ENCODE data around the gene FBXO10.
"Not testable (repeated sequence)": the region's sequence is repeated elsewhere in the genome, so short reads cannot be mapped to it uniquely, and the experiment has no call there.

Gene FBXO10

DNA sequence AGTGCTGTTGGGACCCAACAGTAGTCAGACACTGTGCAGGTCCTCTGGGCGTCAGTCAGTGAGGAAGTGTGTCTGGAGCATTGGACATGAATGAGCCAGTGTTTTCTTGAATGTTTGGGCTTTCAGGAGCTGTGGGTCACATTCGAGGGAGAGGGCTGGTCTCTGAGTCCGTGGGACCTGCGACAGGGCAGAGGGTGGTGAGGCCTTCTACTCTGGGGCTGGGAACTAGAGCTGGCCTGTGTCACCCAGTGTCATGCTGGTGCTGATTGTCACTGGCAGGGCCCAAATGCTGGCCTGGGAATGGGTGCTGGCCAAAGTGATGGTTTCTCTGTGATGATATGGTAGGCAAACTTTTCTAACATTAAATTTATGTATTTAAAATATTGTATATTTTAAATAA, 80.2 kb downstream of the FBXO10 start:
- peaks cover 93% of the 10 kb centered on the region for H3K36me3 ChIP-seq (ENCODE audit: insufficient read depth, low read length)
- WGBS: 73% methylated on average over 4 of the region's 4 CpGs

DNA sequence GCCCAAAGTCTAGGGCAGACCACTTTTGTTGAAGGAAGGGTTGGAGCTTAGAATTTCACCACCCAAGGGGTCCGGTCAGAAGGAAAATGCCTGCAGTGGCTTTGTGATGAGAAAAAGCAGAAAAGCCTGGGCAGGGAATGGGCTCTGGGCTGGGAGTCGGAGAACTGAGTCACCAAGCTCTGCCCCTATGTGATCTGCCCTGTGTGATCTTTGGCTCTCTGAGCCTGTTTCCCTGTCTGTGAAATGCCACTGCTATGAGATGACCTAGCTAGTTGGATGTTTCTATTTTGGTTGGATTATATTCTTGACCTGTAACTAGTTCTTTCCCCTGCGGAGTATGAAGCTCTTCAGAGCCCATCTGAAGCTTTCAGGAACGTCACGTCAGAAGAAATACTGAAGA, 80.6 kb downstream of the FBXO10 start:
- H3K4me3 ChIP-seq (ENCODE audit: low read length): no peak overlapping the region
- H3K36me3 ChIP-seq (ENCODE audit: insufficient read depth, low read length): peaks cover 93% of the 10 kb centered on the region
- no peak overlapping the region for H3K9ac ChIP-seq (ENCODE audit: low read depth, low read length)
- no peaks in the 10 kb centered on the region for H3K4me1 ChIP-seq (ENCODE audit: insufficient read depth, low read length)
- WGBS: 96% methylated on average over 5 of the region's 5 CpGs
- no peaks in the 10 kb centered on the region for H3K27me3 ChIP-seq (ENCODE audit: insufficient read depth, low read length)
- no peaks in the 10 kb centered on the region for H3K9me3 ChIP-seq (ENCODE audit: insufficient read depth, low read depth, low read length)
- H3K27ac ChIP-seq (ENCODE audit: low read depth, low read length): no peak overlapping the region

More for the DNA sequence above, 80.2 kb downstream of the FBXO10 start:
- H3K27ac ChIP-seq (ENCODE audit: low read depth, low read length): no peak overlapping the region
- no peak overlapping the region for H3K4me3 ChIP-seq (ENCODE audit: low read length)
- no peaks in the 10 kb centered on the region for H3K27me3 ChIP-seq (ENCODE audit: insufficient read depth, low read length)
- no peaks in the 10 kb centered on the region for H3K4me1 ChIP-seq (ENCODE audit: insufficient read depth, low read length)
- H3K9me3 ChIP-seq (ENCODE audit: insufficient read depth, low read depth, low read length): no peaks in the 10 kb centered on the region
- H3K9ac ChIP-seq (ENCODE audit: low read depth, low read length): no peak overlapping the region

DNA sequence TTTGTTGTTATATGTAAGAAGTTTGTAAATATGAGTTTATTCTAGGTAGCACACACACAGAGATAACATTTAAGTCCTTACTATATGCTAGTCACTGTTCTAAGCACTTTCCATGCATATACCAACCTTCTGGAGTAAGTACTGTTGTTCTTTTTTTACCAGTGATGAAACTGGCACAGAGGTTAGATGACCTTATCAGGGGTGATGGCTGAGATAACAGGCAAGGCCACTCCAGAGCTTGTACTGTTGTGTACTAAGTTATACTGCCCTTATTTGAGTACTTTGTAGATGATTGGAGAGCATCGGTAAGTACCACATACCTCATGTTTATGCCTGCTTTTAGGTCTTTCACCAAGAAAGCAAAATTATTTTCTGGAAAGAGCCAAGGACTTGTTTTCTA, 84.2 kb downstream of the FBXO10 start:
- WGBS: no CpG with 5 or more reads among the region's 1 CpG
- Histone ChIP-seq H3K9ac (ENCODE audit: low read depth, low read length) (no peak overlapping the region), H3K9me3 (ENCODE audit: insufficient read depth, low read depth, low read length) (no peaks in the 10 kb centered on the region), H3K27ac (ENCODE audit: low read depth, low read length) (no peak overlapping the region), H3K27me3 (ENCODE audit: insufficient read depth, low read length) (no peaks in the 10 kb centered on the region), H3K4me1 (ENCODE audit: insufficient read depth, low read length) (no peaks in the 10 kb centered on the region), H3K36me3 (ENCODE audit: insufficient read depth, low read length) (peaks cover 96% of the 10 kb centered on the region), H3K4me3 (ENCODE audit: low read length) (no peak overlapping the region)

DNA sequence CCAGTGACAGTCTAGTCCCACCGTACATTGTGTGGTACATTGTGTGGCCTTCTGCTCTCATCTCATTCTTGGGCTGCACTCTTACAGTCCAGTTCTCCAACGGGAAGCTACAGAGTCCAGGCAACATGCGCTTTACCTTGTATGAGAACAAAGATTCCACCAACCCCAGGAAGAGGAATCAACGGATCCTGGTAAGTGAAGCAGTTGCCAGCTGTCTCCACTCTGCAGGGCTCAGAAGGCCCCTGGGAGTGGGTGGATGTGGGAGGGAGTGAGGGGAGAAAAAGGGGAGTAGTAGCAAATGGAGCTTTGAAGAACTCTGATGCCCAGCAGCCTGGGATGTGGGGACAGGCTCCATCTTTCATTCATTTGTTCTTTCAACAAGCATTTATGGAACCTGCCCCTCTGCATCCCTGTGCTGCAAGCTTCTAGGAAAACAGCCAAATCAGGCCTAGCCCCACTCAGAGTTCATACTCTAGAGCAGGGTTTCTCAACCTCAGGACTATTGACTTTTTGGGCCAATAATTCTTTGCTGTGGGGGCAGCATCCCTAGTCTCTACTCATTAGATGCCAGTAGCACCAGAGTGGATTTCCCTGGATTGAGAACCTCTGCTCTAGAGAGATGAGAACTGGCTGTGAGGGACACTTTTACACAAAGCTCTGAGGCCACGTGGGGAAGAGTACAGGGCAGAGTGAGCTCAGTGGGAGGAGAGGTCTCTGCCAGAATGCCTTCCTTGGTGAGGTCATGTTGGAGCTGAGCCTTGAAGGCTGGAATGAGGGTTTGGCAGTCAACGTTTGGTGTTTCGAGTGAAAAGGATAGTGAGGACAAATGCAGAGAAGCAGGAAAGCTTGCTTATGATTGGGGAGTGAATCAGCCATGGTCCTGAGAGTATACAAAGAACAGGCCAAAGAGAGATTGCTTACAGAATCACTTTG, 89.3 kb downstream of the FBXO10 start:
- Histone ChIP-seq H3K4me3 (ENCODE audit: low read length) (peak overlapping the region; percentile 90), H3K36me3 (ENCODE audit: insufficient read depth, low read length) (peaks cover 46% of the 10 kb centered on the region), H3K4me1 (ENCODE audit: insufficient read depth, low read length) (peaks cover 7% of the 10 kb centered on the region; the same call in 1 of the 2 replicates), H3K27ac (ENCODE audit: low read depth, low read length) (no peak overlapping the region), H3K9me3 (ENCODE audit: insufficient read depth, low read depth, low read length) (no peaks in the 10 kb centered on the region), H3K9ac (ENCODE audit: low read depth, low read length) (peak overlapping the region; percentile 74; the same call in 1 of the 2 replicates), H3K27me3 (ENCODE audit: insufficient read depth, low read length) (no peaks in the 10 kb centered on the region)
- 46% methylated on average over 7 of the region's 7 CpGs for WGBS

DNA sequence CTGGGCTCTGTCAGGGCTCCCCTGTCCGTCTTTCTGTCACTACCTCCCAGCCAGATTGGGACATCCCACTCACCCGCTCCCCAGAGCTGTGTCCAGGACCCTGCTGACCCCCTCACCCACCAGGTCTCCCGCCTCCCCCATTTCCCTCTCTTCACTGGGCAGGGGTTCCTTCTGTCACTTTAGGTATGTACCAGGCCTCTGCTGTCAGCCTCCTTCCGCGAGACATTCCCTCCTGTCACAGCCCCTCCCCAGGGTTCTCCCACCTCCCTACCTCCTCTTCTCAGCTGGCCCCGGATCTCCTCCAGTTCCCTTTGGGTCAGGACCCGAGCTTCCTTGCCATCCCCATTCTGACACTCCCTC, 89.9 kb downstream of the FBXO10 start:
- H3K36me3 ChIP-seq (ENCODE audit: insufficient read depth, low read length): peaks cover 39% of the 10 kb centered on the region
- no peaks in the 10 kb centered on the region for H3K27me3 ChIP-seq (ENCODE audit: insufficient read depth, low read length)
- no peak overlapping the region for H3K27ac ChIP-seq (ENCODE audit: low read depth, low read length)
- H3K9ac ChIP-seq (ENCODE audit: low read depth, low read length): peak overlapping the region; percentile 74
- peak overlapping the region; percentile 90 for H3K4me3 ChIP-seq (ENCODE audit: low read length)
- 2% methylated on average over 7 of the region's 7 CpGs for WGBS
- peaks cover 7% of the 10 kb centered on the region; the same call in 1 of the 2 replicates for H3K4me1 ChIP-seq (ENCODE audit: insufficient read depth, low read length)
- H3K9me3 ChIP-seq (ENCODE audit: insufficient read depth, low read depth, low read length): no peaks in the 10 kb centered on the region

DNA sequence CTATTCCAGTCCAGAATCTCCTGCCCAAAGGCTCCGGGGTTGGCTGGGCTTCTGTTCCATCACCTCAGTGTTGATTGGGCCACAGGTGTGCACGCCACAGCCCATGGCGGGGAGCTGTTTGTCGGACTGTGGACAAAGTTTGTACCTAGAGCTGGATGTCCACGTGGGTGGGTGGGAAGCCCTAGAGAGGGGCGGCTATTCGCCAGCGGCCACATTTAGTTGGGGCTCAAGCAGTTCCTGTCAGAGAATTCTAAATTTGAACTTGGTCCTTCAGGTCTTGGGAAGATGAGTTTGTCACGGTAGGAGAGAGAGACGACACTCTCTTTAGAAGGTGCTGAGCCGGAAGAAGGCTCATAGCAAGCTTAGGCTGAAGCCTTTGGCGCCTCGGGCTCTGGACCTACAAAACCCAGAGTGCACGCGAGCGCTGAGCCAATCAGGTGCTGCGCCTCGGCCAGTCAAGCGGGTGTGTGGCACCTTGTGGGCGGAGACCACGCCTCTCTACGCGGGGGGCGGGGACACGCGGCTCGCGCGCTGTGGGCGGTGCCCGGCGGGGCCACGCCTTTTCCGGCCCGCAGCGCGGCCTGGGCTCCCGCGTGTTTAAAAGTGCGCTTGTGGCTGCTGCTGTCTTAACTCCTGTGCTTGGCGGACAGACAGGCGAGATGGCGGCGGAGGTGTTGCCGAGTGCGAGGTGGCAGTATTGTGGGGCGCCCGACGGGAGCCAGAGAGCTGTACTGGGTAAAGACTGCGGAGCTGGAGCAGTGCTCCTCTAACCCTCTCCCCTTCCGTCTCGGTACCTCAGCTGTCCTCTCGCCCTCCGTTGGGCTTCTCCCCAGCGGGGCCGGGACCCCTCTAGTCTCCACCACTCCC, 90.6 kb downstream of the FBXO10 start, which contains the start of gene POLR1E:
TSS of gene POLR1E (plus strand) at position 560 of the 867 bp plus-strand sequence. CDS start at position 660, 100 bp downstream.
- peaks cover 7% of the 10 kb centered on the region; the same call in 1 of the 2 replicates for H3K4me1 ChIP-seq (ENCODE audit: insufficient read depth, low read length)
- WGBS: 7% methylated on average over 56 of the region's 56 CpGs
- H3K27ac ChIP-seq (ENCODE audit: low read depth, low read length): peak within 1 kb of the TSS; percentile 16; the same call in 1 of the 2 replicates

DNA sequence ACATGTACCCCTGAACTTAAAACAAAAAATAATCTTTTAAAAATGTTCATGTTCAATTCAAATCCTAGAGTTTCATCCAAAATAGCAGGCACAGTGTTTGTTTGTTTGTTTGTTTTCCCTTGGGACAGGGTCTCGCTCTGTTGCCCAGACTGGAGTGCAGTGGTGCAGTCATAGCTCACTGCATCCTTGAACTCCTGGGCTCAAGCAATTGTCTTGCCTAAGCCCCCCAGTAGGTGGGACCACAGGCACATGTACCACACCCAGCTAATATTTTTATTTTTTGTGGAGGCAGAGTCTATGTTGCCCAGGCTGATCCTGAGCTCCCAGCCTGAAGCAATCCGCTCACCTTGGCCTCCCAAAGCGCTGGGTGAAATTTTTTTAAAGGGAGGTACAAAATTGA, 95.4 kb downstream of the FBXO10 start:
- H3K9me3 ChIP-seq (ENCODE audit: insufficient read depth, low read depth, low read length): 0 out of 2 replicates have a peak, but pooled peaks cover under 1% of the 10 kb centered on the region
- H3K4me1 ChIP-seq (ENCODE audit: insufficient read depth, low read length): 0 out of 2 replicates have a peak, but pooled peaks cover 3% of the 10 kb centered on the region
- no peak overlapping the region for H3K9ac ChIP-seq (ENCODE audit: low read depth, low read length)
- H3K36me3 ChIP-seq (ENCODE audit: insufficient read depth, low read length): no peaks in the 10 kb centered on the region
- H3K27me3 ChIP-seq (ENCODE audit: insufficient read depth, low read length): no peaks in the 10 kb centered on the region
- no peak overlapping the region for H3K27ac ChIP-seq (ENCODE audit: low read depth, low read length)
- 87% methylated on average over 1 of the region's 3 CpGs for WGBS
- no peak overlapping the region for H3K4me3 ChIP-seq (ENCODE audit: low read length)

More for the DNA sequence above, 90.6 kb downstream of the FBXO10 start, which contains the start of gene POLR1E:
- Histone ChIP-seq H3K9ac (ENCODE audit: low read depth, low read length) (peak within 1 kb of the TSS; percentile 74), H3K27me3 (ENCODE audit: insufficient read depth, low read length) (no peaks in the 10 kb centered on the region), H3K4me3 (ENCODE audit: low read length) (peak within 1 kb of the TSS; percentile 90), H3K36me3 (ENCODE audit: insufficient read depth, low read length) (peaks cover 33% of the 10 kb centered on the region), H3K9me3 (ENCODE audit: insufficient read depth, low read depth, low read length) (no peaks in the 10 kb centered on the region)

DNA sequence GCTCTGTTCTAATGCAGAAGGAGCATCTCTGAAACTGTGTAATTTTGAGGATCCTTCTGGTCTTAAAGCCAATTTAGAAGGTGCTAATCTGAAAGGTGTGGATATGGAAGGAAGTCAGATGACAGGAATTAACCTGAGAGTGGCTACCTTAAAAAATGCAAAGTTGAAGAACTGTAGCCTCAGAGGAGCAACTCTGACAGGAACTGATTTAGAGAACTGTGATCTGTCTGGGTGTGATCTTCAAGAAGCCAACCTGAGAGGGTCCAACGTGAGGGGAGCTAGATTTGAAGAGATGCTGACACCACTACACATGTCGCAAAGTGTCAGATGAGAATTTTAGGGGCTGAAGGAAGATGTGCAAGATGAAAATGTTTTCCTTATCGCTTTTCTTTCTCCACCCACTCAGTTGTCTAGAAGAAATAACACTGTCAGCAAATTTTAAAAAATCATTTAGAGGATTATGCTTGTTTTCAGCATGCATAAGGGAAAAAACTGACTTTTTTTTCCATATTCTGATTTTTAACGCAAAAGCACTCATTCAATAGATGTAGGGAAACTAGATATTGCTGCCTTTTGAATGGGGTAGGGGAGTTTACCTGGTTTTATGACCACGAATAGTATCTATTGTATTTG, 98.1 kb downstream of the FBXO10 start:
- not testable (repeated sequence) for H3K9ac ChIP-seq (ENCODE audit: low read depth, low read length); H3K27me3 ChIP-seq (ENCODE audit: insufficient read depth, low read length); H3K36me3 ChIP-seq (ENCODE audit: insufficient read depth, low read length); H3K4me1 ChIP-seq (ENCODE audit: insufficient read depth, low read length); H3K27ac ChIP-seq (ENCODE audit: low read depth, low read length); H3K4me3 ChIP-seq (ENCODE audit: low read length)
- peaks cover 21% of the 10 kb centered on the region for H3K9me3 ChIP-seq (ENCODE audit: insufficient read depth, low read depth, low read length)
- 86% methylated on average over 4 of the region's 5 CpGs for whole genome bisulfite sequencing

DNA sequence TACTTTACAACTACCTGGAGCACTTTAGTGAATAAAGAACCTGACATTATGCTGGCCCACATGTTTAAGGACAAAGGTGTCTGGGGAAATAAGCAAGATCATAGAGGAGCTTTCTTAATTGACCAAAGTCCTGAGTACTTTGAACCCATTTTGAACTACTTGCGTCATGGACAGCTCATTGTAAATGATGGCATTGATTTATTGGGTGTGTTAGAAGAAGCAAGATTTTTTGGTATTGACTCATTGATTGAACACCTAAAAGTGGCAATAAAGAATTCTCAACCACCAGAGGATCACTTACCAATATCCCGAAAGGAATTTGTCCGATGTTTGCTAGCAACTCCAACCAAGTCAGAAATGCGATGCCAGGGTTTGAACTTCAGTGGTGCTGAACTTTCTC, 98.7 kb downstream of the FBXO10 start:
- H3K27ac ChIP-seq (ENCODE audit: low read depth, low read length); H3K9ac ChIP-seq (ENCODE audit: low read depth, low read length); H3K4me3 ChIP-seq (ENCODE audit: low read length); H3K4me1 ChIP-seq (ENCODE audit: insufficient read depth, low read length); H3K27me3 ChIP-seq (ENCODE audit: insufficient read depth, low read length); H3K36me3 ChIP-seq (ENCODE audit: insufficient read depth, low read length): not testable (repeated sequence)
- WGBS: 94% methylated on average over 4 of the region's 4 CpGs
- H3K9me3 ChIP-seq (ENCODE audit: insufficient read depth, low read depth, low read length): peaks cover 21% of the 10 kb centered on the region

DNA sequence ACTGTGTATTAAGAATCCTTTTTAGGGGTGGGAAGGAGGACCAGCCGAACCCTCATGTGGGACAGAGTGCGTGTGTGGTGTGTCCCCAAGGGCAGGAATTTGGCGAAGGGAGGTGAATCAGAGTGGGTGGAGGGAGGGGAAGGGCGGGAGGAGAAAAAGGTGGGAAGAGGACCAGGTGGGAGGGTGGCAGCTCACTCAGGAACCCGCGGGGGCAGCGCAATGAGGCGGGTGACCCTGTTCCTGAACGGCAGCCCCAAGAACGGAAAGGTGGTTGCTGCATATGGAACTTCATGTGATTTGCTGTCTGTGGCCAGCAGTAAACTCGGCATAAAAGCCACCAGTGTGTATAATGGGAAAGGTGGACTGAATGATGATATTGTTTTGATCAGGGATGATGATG, 99.2 kb downstream of the FBXO10 start:
- no peaks in the 10 kb centered on the region for H3K27me3 ChIP-seq (ENCODE audit: insufficient read depth, low read length)
- 89% methylated on average over 11 of the region's 11 CpGs for WGBS

More for the DNA sequence above, 99.2 kb downstream of the FBXO10 start:
- Histone ChIP-seq H3K9ac (ENCODE audit: low read depth, low read length) (no peak overlapping the region), H3K4me3 (ENCODE audit: low read length) (no peak overlapping the region), H3K4me1 (ENCODE audit: insufficient read depth, low read length) (peaks cover 3% of the 10 kb centered on the region), H3K27ac (ENCODE audit: low read depth, low read length) (no peak overlapping the region), H3K36me3 (ENCODE audit: insufficient read depth, low read length) (no peaks in the 10 kb centered on the region), H3K9me3 (ENCODE audit: insufficient read depth, low read depth, low read length) (peaks cover 21% of the 10 kb centered on the region)
